SK-N-SH (cell line): ENCODE results near the gene STYXL2. TPM values are rescaled to one million over a fixed set of nuclear protein-coding genes. Genes with fewer than 3 reads are reported as not detected.

ENCODE experiments used
- CTCF ChIA-PET: fragments of 300-600, 350-600 bp; formaldehyde crosslinking; extraction: SDS; loops from one replicate; lab custom pipeline; 2021; lab: Yijun Ruan, JAX
- POLR2A ChIA-PET: fragments of 350-600 bp; sonication (Branson Sonifier 250); formaldehyde crosslinking; extraction: SDS; loops from one replicate; lab custom pipeline; 2020; ENCODE audit warnings: antibody characterized with exemption, inconsistent platforms; lab: Yijun Ruan, JAX
- DNase-seq: peaks from one replicate; pipeline ENCODE4 v3.0.0; 2012
- H2AFZ ChIP-seq: fragments of 200-600 bp; sonication (generic); 2 replicates; pipeline ENCODE4 v1.8.1; 2016; ENCODE audit warnings: antibody characterized with exemption, mild to moderate bottlenecking, low read depth
- H3F3A ChIP-seq: fragments of 200-600 bp; sonication (generic); replicated peaks from 2 replicates; pipeline ENCODE3; 2016; ENCODE audit warnings: antibody characterized with exemption, mild to moderate bottlenecking; ENCODE audit not compliant: insufficient read depth
- H3K27ac ChIP-seq, 2 experiments: fragments of 200-500 bp in 1 of 2; fragments of 200-600 bp in 1 of 2; sonication (Bioruptor generic) in 1 of 2; sonication (generic), shearing (Covaris generic) in 1 of 2; 2 replicates each; pipeline versions ENCODE4 v1.5.1 to v1.6.1; 2014 to 2016; ENCODE audit warnings: low read depth in 2 of 2, inconsistent platforms in 1 of 2, low read length in 1 of 2, mild to moderate bottlenecking in 1 of 2, mixed read lengths in 1 of 2
- H3K27me3 ChIP-seq: fragments of 200-600 bp; sonication (generic), shearing (Covaris generic); 2 replicates; pipeline ENCODE4 v1.6.1; 2016; ENCODE audit warnings: mixed run types; ENCODE audit not compliant: insufficient read depth
- H3K36me3 ChIP-seq, 2 experiments: fragments of 200-500 bp in 1 of 2; fragments of 200-600 bp in 1 of 2; sonication (Bioruptor generic) in 1 of 2; sonication (generic) in 1 of 2; replicated peaks in 1 of 2; 2 replicates each; pipeline versions ENCODE3 to v1.5.1; 2014 to 2016; ENCODE audit warnings: low read length in 1 of 2, mild to moderate bottlenecking in 1 of 2; ENCODE audit not compliant: insufficient read depth in 2 of 2, control insufficient read depth in 1 of 2
- H3K4me1 ChIP-seq, 2 experiments: fragments of 200-500 bp in 1 of 2; fragments of 200-600 bp in 1 of 2; sonication (Bioruptor generic) in 1 of 2; sonication (generic), shearing (Covaris generic) in 1 of 2; 2 replicates each; pipeline versions ENCODE4 v1.5.1 to v1.6.1; 2014 to 2016; ENCODE audit warnings: low read depth in 1 of 2, low read length in 1 of 2, mixed run types in 1 of 2; ENCODE audit not compliant: insufficient read depth in 2 of 2, control insufficient read depth in 1 of 2
- H3K4me2 ChIP-seq: fragments of 200-600 bp; sonication (generic), shearing (Covaris generic); 2 replicates; pipeline ENCODE4 v1.6.1; 2017; ENCODE audit warnings: mixed run types
- H3K4me3 ChIP-seq, 2 experiments: fragments of 200-500 bp in 1 of 2; fragments of 200-600 bp in 1 of 2; sonication (Bioruptor generic) in 1 of 2; sonication (generic), shearing (Covaris generic) in 1 of 2; 2 replicates each; pipeline versions ENCODE4 v1.5.1 to v1.8.1; 2014 to 2016; ENCODE audit warnings: low read depth in 2 of 2, inconsistent platforms in 1 of 2, low read length in 1 of 2, mild to moderate bottlenecking in 1 of 2, mixed read lengths in 1 of 2, moderate library complexity in 1 of 2
- H3K79me2 ChIP-seq: fragments of 200-600 bp; sonication (generic); 2 replicates; pipeline ENCODE4 v1.8.1; 2017; ENCODE audit warnings: mild to moderate bottlenecking; ENCODE audit not compliant: insufficient read depth
- H3K9ac ChIP-seq: fragments of 200-600 bp; sonication (generic); 2 replicates; pipeline ENCODE4 v1.6.1; 2017; ENCODE audit warnings: mixed run types
- H3K9me2 ChIP-seq: fragments of 200-600 bp; sonication (generic); 2 replicates; pipeline ENCODE4 v1.6.1; 2017; ENCODE audit warnings: mixed run types
- H3K9me3 ChIP-seq: fragments of 200-600 bp; sonication (generic); 2 replicates; pipeline ENCODE4 v1.6.1; 2017; ENCODE audit warnings: mixed run types, mild to moderate bottlenecking, moderate library complexity
- H4K20me1 ChIP-seq: fragments of 200-600 bp; sonication (generic); 2 replicates; pipeline ENCODE4 v1.6.1; 2017; ENCODE audit warnings: mild to moderate bottlenecking, mixed run types; ENCODE audit not compliant: insufficient read depth
- CHD2 ChIP-seq: fragments of 150-350 bp; IDR thresholded peaks from 2 replicates; pipeline ENCODE4 v1.6.1; 2018; ENCODE audit warnings: low read length; ENCODE audit not compliant: partially characterized antibody
- CTCF ChIP-seq: fragments of 200-600 bp; sonication (generic); IDR thresholded peaks from 2 replicates; pipeline ENCODE4 v1.6.1; 2017; ENCODE audit warnings: antibody characterized with exemption, mild to moderate bottlenecking, moderate library complexity
- ELF1 ChIP-seq: IDR thresholded peaks from 2 replicates; pipeline ENCODE4 v1.4.0; 2012
- EP300 ChIP-seq, 2 experiments: IDR thresholded peaks; 2 replicates each; pipeline versions ENCODE4 v1.4.0 to v1.6.1; 2012; ENCODE audit warnings: borderline replicate concordance in 1 of 2, low read depth in 1 of 2, low read length in 1 of 2
- FOSL2 ChIP-seq: IDR thresholded peaks from 2 replicates; pipeline ENCODE4 v1.4.0; 2012; ENCODE audit warnings: low read depth, mild to moderate bottlenecking, moderate library complexity, borderline replicate concordance
- FOXJ3 ChIP-seq: sonication (generic); formaldehyde crosslinking; IDR thresholded peaks from 2 replicates; pipeline ENCODE4 v1.5.1; 2020; ENCODE audit warnings: mild to moderate bottlenecking, missing genetic modification reagents
- FOXM1 ChIP-seq: IDR thresholded peaks from 2 replicates; pipeline ENCODE4 v1.4.0; 2012; ENCODE audit warnings: low read depth, mild to moderate bottlenecking
- IRF3 ChIP-seq: fragments of 150-350 bp; IDR thresholded peaks from 2 replicates; pipeline ENCODE4 v1.6.1; 2016; ENCODE audit warnings: mild to moderate bottlenecking, low read depth, low read length
- MEF2A ChIP-seq: IDR thresholded peaks from 2 replicates; pipeline ENCODE4 v1.4.0; 2012; ENCODE audit warnings: low read depth, borderline replicate concordance
- MXI1 ChIP-seq: IDR thresholded peaks from 2 replicates; pipeline ENCODE4 v1.6.1; 2012; ENCODE audit warnings: mild to moderate bottlenecking, low read depth, low read length, improper control_type of control experiment
- NRF1 ChIP-seq: IDR thresholded peaks from 2 replicates; pipeline ENCODE4 v1.6.1; 2012; ENCODE audit warnings: low read depth, mild to moderate bottlenecking, low read length
- POLR2AphosphoS5 ChIP-seq: IDR thresholded peaks from 2 replicates; pipeline ENCODE4 v1.6.1; 2012; ENCODE audit warnings: low read depth, low read length
- RAD21 ChIP-seq: IDR thresholded peaks from 2 replicates; pipeline ENCODE4 v1.6.1; 2012; ENCODE audit warnings: mild to moderate bottlenecking, low read length
- REST ChIP-seq: IDR thresholded peaks from 2 replicates; pipeline ENCODE4 v1.6.1; 2012; ENCODE audit warnings: mild to moderate bottlenecking, low read depth, low read length, moderate library complexity
- TAF1 ChIP-seq: IDR thresholded peaks from 2 replicates; pipeline ENCODE4 v1.6.1; 2012; ENCODE audit warnings: low read depth, mild to moderate bottlenecking, low read length, moderate library complexity, borderline replicate concordance
- TEAD4 ChIP-seq: IDR thresholded peaks from 2 replicates; pipeline ENCODE4 v1.4.0; 2012; ENCODE audit warnings: mild to moderate bottlenecking, borderline replicate concordance; ENCODE audit not compliant: insufficient read depth
- YY1 ChIP-seq: IDR thresholded peaks from 2 replicates; pipeline ENCODE4 v1.4.0; 2012; ENCODE audit warnings: low read depth, mild to moderate bottlenecking
- ZBTB33 ChIP-seq: IDR thresholded peaks from 2 replicates; pipeline ENCODE4 v1.4.0; 2012; ENCODE audit warnings: low read depth, borderline replicate concordance
- WGBS: methylation state at CpG from one replicate; pipeline ENCODE4 v1.1.6; 2017; ENCODE audit warnings: low lambda C conversion rate; 5-methylcytosine and 5-hydroxymethylcytosine counted together
- polyA plus RNA-seq, 3 experiments: library from polyadenylated mRNA; depleted of rRNA; stranded (reverse); fragments of >200 nt; gene quantifications; 2 replicates each; pipeline ENCODE4 v1.2.3, GENCODE V29; 2012

STYXL2 gene
- polyA plus RNA-seq, 1 of the 3 experiments (the other 2 are of a cell fraction), result not detected

GRCh38 chr1:167086768-167087167 lies 7.1 kb upstream of the STYXL2 start:
- WGBS, result 72% methylated on average over 3 of the region's 3 CpGs
- ChIA-PET CTCF (interaction anchor here (1.3 to 1.9 kb wide), 2 partner anchors 27 to 176 kb away, joined by 3 to 5 read pairs; no protein-coding TSS in a partner anchor), POLR2A (no interaction called here)
- no peak for DNase-seq
- no peak overlapping the region for H2AFZ ChIP-seq
- H3K9me3 ChIP-seq, result no peaks in the 10 kb centered on the region
- no peak overlapping the region for H3K4me3 ChIP-seq
- H3K36me3 ChIP-seq, result no peaks in the 10 kb centered on the region
- H3K4me2 ChIP-seq, result no peak overlapping the region
- no peaks in the 10 kb centered on the region for H4K20me1 ChIP-seq
- no peaks in the 10 kb centered on the region for H3K79me2 ChIP-seq
- no peaks in the 10 kb centered on the region for H3K9me2 ChIP-seq
- TF ChIP-seq YY1, result no peak
- no peak for TF ChIP-seq CHD2
- TF ChIP-seq FOXJ3 (CRISPR knock-in tag), result no peak
- no peak for TF ChIP-seq MXI1
- TF ChIP-seq ELF1, result no peak
- TF ChIP-seq CTCF, result no peak
- no peak for TF ChIP-seq NRF1
- TF ChIP-seq ZBTB33, result no peak
- TF ChIP-seq MEF2A, result no peak
- no peak for TF ChIP-seq POLR2AphosphoS5
- no peak for TF ChIP-seq IRF3
- TF ChIP-seq FOXM1, result no peak
- TF ChIP-seq TAF1, result no peak
- no peak for TF ChIP-seq TEAD4
- no peak for TF ChIP-seq FOSL2
- TF ChIP-seq EP300 (IDR thresholded peaks at IDR 0.05; ENCODE audit: borderline replicate concordance in 1 of 2, low read depth in 1 of 2, low read length in 1 of 2), result no peak
- no peak for TF ChIP-seq REST
- TF ChIP-seq RAD21, result no peak
- H3K4me1 ChIP-seq, result peaks cover 0 to 11% of the 10 kb centered on the region in 2 experiments; a peak in 1 of 4 replicates
- no peaks in the 10 kb centered on the region for H3F3A ChIP-seq
- H3K27ac ChIP-seq, result no peak overlapping the region
- no peak overlapping the region for H3K9ac ChIP-seq
- no peaks in the 10 kb centered on the region; the same call in 1 of the 2 replicates for H3K27me3 ChIP-seq
